MM.1S (cell line): ENCODE measurements around the gene MRPS15.

Experiments
- DNase-seq: peaks from one replicate; pipeline ENCODE4 v3.0.0-alpha.2; 2015
- H2AFZ ChIP-seq: fragments of 300-600 bp; sonication (generic); 2 replicates; pipeline ENCODE4 v1.6.0; 2016; ENCODE audit warnings: antibody characterized with exemption, low read length
- H3F3A ChIP-seq: fragments of 300-600 bp; sonication (generic); 2 replicates; pipeline ENCODE4 v1.6.1; 2016; ENCODE audit warnings: mild to moderate bottlenecking, antibody characterized with exemption, low read length, moderate library complexity, mixed read lengths; ENCODE audit not compliant: insufficient read depth
- H3K27ac ChIP-seq: fragments of 300-600 bp; sonication (generic); 2 replicates; pipeline ENCODE4 v1.5.1; 2016; ENCODE audit warnings: mild to moderate bottlenecking, low read length
- H3K27me3 ChIP-seq: fragments of 300-600 bp; sonication (generic); replicated peaks from 2 replicates; pipeline ENCODE4 v1.6.0; 2016; ENCODE audit warnings: low read length; ENCODE audit not compliant: insufficient read depth
- H3K36me3 ChIP-seq: fragments of 300-600 bp; sonication (generic); replicated peaks from 2 replicates; pipeline ENCODE4 v1.6.1; 2016; ENCODE audit warnings: mild to moderate bottlenecking, low read length, mixed read lengths; ENCODE audit not compliant: insufficient read depth
- H3K4me1 ChIP-seq: fragments of 300-600 bp; sonication (generic); 2 replicates; pipeline ENCODE4 v1.6.1; 2016; ENCODE audit warnings: low read length, mixed read lengths
- H3K4me2 ChIP-seq: fragments of 300-600 bp; sonication (generic); 2 replicates; pipeline ENCODE4 v1.6.0; 2016; ENCODE audit warnings: low read depth, low read length
- H3K4me3 ChIP-seq: fragments of 300-600 bp; sonication (generic); 2 replicates; pipeline ENCODE4 v1.5.1; 2016; ENCODE audit warnings: low read length, mixed read lengths
- H3K79me2 ChIP-seq: fragments of 300-600 bp; sonication (generic); 2 replicates; pipeline ENCODE4 v1.6.1; 2016; ENCODE audit warnings: mixed run types, low read length, mixed read lengths
- H3K9ac ChIP-seq: fragments of 300-600 bp; sonication (generic); 2 replicates; pipeline ENCODE4 v1.6.1; 2016; ENCODE audit warnings: low read length, mixed read lengths
- H3K9me2 ChIP-seq: fragments of 300-600 bp; sonication (generic); replicated peaks from 2 replicates; pipeline ENCODE4 v1.6.1; 2016; ENCODE audit warnings: mild to moderate bottlenecking, low read length, mixed read lengths; ENCODE audit not compliant: insufficient read depth
- H3K9me3 ChIP-seq: fragments of 300-600 bp; sonication (generic); replicated peaks from 2 replicates; pipeline ENCODE4 v1.6.1; 2016; ENCODE audit warnings: mild to moderate bottlenecking, low read length, mixed read lengths; ENCODE audit not compliant: insufficient read depth
- H4K20me1 ChIP-seq: fragments of 300-600 bp; sonication (generic); 2 replicates; pipeline ENCODE4 v1.6.1; 2016; ENCODE audit warnings: mild to moderate bottlenecking, low read length, moderate library complexity, mixed read lengths; ENCODE audit not compliant: insufficient read depth
- CTCF ChIP-seq: fragments of 300-600 bp; sonication (generic); IDR thresholded peaks from 2 replicates; pipeline ENCODE4 v1.5.1; 2016; ENCODE audit warnings: antibody characterized with exemption, low read length, mixed read lengths
- EZH2 ChIP-seq: fragments of 300-600 bp; sonication (generic); optimal IDR thresholded peaks from 2 replicates; pipeline ENCODE3; 2017; ENCODE audit warnings: low read depth, mild to moderate bottlenecking, antibody characterized with exemption, low read length, mixed read lengths
- EZH2phosphoT487 ChIP-seq: fragments of 300-600 bp; sonication (generic); IDR thresholded peaks from 2 replicates; pipeline ENCODE4 v1.6.1; 2018; ENCODE audit warnings: antibody characterized with exemption, low read length

Gene MRPS15

GRCh38 chr1:36510418-36510817 lies 46.2 kb upstream of the MRPS15 start:
- TF ChIP-seq CTCF (no peak), EZH2 (no peak), EZH2phosphoT487 (no peak)
- no peak overlapping the region for H3K27ac ChIP-seq
- H4K20me1 ChIP-seq: no peaks in the 10 kb centered on the region
- peaks cover 44% of the 10 kb centered on the region for H3K27me3 ChIP-seq
- H3K4me3 ChIP-seq: no peak overlapping the region
- H3K9me3 ChIP-seq: no peaks in the 10 kb centered on the region
- H3K9me2 ChIP-seq: no peaks in the 10 kb centered on the region
- no peak overlapping the region for H2AFZ ChIP-seq
- H3K9ac ChIP-seq: no peak overlapping the region
- H3K79me2 ChIP-seq: no peaks in the 10 kb centered on the region
- H3K4me1 ChIP-seq: no peaks in the 10 kb centered on the region
- no peak overlapping the region for H3K4me2 ChIP-seq
- H3K36me3 ChIP-seq: no peaks in the 10 kb centered on the region
- no peaks in the 10 kb centered on the region for H3F3A ChIP-seq
- no peak for DNase-seq

- Histone ChIP-seq H3K4me1 (no peaks in the 10 kb centered on the region), H3K27me3 (peaks cover 45% of the 10 kb centered on the region), H3K4me3 (no peak overlapping the region), H3K9ac (no peak overlapping the region), H3K9me3 (no peaks in the 10 kb centered on the region), H4K20me1 (no peaks in the 10 kb centered on the region), H3K27ac (no peak overlapping the region), H3K4me2 (no peak overlapping the region), H2AFZ (no peak overlapping the region), H3K79me2 (no peaks in the 10 kb centered on the region), H3F3A (no peaks in the 10 kb centered on the region), H3K9me2 (no peaks in the 10 kb centered on the region), H3K36me3 (no peaks in the 10 kb centered on the region)
- TF ChIP-seq CTCF (no peak), EZH2phosphoT487 (no peak), EZH2 (no peak)
- DNase-seq: no peak
These were observed 44.1 kb upstream of the MRPS15 start for GRCh38 chr1:36508257-36508656.

- H3K9ac ChIP-seq: no peak overlapping the region
- peaks cover 43% of the 10 kb centered on the region for H3K27me3 ChIP-seq
- no peaks in the 10 kb centered on the region for H3K4me1 ChIP-seq
- H3K9me2 ChIP-seq: no peaks in the 10 kb centered on the region
- no peaks in the 10 kb centered on the region for H3K79me2 ChIP-seq
- H2AFZ ChIP-seq: no peak overlapping the region
- no peaks in the 10 kb centered on the region for H4K20me1 ChIP-seq
- no peak overlapping the region for H3K4me3 ChIP-seq
- no peaks in the 10 kb centered on the region for H3F3A ChIP-seq
- H3K4me2 ChIP-seq: no peak overlapping the region
- no peak overlapping the region for H3K27ac ChIP-seq
- DNase-seq: no peak
- no peaks in the 10 kb centered on the region for H3K9me3 ChIP-seq
- TF ChIP-seq CTCF (no peak), EZH2 (no peak), EZH2phosphoT487 (no peak)
- no peaks in the 10 kb centered on the region for H3K36me3 ChIP-seq
These were observed 42.2 kb upstream of the MRPS15 start for GRCh38 chr1:36506276-36506920.
